AML-193 (cell line): ENCODE results near the gene BRF1.
A peak's percentile ranks its signal among the peaks of the same experiment; 100 is the strongest.

Source experiments
- DNase-seq, 2 experiments: peaks; one replicate each; lab custom pipeline; 2025; lab: John Stamatoyannopoulos, UW

Gene BRF1

GRCh38 chr14:105193916-105194782 lies 106.7 kb downstream of the BRF1 start:
- DNase-seq: no peak

GRCh38 chr14:105192866-105193731 lies 107.7 kb downstream of the BRF1 start:
- no peak for DNase-seq

DNA sequence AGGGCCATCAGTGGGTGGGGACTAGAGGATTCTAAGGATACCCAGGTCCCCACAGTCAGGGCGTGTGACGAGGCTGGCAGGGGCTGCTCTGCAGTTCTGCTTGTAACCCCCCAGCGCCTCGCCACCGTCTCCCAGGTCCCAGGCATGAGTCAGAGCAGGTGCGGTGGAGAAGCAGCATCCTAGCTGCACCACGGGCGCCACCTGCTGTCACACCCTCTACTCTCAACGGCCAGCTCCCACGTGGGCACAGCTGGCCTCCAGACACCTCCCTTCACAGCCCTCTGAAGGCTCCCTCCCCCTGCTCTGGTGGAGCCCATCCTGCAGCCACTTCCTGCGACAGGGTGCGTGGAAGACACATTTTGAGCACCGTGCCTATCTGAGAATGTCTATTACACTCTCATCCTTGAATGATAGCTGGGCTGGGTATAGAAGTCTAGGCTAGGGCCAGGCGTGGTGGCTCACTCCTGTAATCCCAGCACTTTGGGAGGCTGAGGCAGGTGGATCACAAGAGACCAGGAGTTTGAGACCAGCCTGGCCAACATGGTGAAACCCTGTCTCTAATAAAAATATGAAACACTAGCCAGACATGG lies 112.8 kb downstream of the BRF1 start:
- no peak for DNase-seq

- DNase-seq: no peak
These were observed 113.7 kb downstream of the BRF1 start for GRCh38 chr14:105187116-105187515.

- DNase-seq: no peak
These were observed 114.8 kb downstream of the BRF1 start for GRCh38 chr14:105185973-105186372.

DNA sequence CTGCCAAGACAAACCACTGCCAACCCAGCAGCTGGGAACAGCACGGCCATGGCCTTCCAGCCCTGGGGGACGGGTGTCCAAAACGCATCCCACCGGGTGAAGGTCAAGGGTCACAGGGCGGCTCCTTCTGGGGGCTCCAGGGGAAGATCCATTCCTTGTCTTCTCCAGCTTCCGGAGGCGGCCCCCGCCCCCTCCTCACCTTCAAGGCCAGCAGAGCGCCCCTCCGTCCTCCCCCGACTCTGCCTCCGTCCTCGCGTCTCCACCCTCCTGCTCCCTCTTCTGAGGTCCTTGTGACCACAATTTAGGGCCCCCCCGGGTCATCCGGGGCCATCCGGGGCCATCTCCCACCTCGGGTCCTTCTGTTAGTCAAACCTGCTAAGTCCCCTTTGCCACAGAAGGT lies 115.8 kb downstream of the BRF1 start:
- DNase-seq: no peak

DNA sequence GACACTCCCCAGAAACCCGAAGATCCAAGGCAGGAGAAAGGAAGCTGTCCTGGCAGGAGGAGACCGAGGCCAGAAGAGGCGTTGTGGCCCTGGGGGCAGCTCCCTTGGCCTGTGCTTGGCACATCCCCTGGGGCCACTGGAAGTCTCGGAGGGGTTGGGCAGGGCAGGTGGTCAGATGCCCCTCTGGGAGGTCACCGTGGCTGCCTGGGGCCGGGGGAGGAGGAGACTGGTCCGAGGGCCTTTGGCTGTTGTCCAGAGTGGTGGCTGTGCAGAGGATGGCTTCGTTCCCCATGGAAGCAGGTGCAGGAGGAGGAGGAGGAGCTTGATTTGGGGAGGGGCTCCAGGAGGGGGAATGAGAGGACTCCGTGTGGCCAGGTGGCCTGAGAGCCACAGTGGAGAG lies 116.3 kb downstream of the BRF1 start:
- DNase-seq: no peak

DNA sequence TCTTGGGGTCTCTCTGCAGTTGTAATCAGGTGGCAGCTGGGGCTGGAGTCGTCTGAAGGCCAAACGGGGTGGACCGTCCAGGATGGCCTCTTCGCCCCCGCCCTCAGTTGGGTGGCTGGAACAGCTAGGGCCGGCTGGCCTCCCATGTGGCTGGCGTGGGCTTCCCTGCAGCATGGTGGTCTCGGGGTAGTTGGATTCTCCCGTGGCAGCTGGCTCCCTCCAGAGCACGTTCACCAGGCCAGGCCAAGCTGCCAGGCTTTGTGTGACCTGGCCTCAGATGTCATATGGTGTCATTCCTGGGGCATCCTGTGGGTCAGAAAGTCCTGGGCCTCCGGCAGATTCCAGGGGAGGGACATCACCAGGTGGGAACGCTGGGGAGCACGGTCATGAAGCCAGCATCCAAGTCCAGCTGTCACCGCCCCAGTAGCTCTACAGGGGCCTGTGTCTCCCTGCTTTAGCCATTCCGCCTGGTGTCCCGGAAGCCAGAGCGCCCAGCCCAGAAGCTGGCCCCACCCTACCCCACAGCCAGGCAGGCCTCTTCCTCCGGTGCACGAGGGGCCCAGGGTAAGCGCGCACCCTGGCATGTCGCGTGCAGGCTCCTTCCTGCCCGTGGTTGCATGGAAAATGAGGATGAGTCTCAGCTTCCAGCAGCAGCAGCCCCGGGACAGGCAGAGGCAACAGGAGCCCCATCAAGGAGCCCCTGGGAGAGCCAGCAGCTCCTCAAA lies 118.3 kb downstream of the BRF1 start:
- no peak for DNase-seq

DNA sequence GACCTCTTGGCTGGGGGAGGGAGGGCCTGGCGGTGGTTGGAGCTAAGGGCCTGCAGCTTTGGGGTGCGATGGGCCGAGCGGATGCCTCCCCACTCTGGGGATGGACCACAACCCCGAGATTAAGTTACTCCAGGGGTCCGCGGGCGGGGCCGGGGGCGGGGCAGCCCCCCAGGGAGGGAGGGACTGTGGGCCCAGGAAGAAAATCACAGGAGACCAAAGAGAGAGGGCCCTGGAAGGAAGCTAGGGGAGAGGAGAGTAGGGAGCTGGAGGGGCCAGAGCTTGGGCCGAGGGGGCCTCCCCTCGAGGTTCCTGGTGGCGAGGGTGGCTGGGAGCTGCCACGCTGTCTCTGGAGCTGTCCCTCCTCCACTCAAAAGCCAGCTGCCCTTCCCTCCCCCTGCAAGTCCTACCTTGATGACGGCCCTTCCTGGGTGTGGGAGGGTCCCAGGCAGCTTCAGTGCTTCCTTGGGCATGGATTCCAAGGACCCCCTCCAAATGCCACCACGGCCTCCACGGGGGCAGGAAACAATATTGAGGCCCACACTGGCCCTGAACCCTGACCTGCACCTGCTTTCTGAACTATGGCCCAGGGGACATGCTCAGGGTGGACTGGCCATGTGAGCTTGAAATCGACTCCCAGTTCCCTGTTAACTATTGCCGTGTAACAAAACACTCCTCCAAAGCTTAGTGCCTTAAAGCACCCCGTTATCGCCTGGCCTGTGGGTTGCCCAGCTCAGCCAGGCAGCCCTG lies 119.1 kb downstream of the BRF1 start:
- DNase-seq: no peak

GRCh38 chr14:105180592-105181548 lies 119.9 kb downstream of the BRF1 start, which contains the start of gene NUDT14:
Gene NUDT14 (minus strand): TSS chr14:105181312. CDS start chr14:105181209, 103 bp downstream.
- DNase-seq: peak in 1 of 2 experiments; percentile 21

- no peak for DNase-seq
These were observed 121.6 kb downstream of the BRF1 start for GRCh38 chr14:105179191-105179590.

- DNase-seq: no peak
These were observed 122.0 kb downstream of the BRF1 start for GRCh38 chr14:105178868-105179140.

- no peak for DNase-seq
These were observed 122.5 kb downstream of the BRF1 start for GRCh38 chr14:105178069-105178867.

DNA sequence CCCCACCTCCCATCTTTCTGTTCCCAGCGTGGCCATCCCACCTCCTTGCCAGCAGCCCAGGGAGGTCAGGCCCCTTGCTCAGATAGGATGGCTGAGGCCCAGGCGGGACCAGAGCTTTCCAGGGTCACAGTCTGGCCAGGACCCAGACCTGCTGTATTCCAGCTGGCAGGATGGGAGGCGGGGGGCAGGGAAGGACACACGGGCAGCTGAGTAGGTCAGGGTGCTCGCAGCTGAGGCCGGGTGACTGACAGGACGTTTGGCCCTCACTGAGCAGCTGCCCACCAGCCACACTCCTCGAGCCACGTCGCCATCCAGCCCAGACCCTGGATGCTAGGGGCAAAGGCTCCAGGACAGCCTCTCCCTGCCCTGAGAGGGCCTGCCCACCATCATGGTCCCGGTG lies 123.7 kb downstream of the BRF1 start:
- no peak for DNase-seq

GRCh38 chr14:105176513-105176912 lies 124.3 kb downstream of the BRF1 start:
- DNase-seq: no peak

GRCh38 chr14:105173901-105174894 lies 126.6 kb downstream of the BRF1 start:
- peak; percentile 8 to 9 for DNase-seq

DNA sequence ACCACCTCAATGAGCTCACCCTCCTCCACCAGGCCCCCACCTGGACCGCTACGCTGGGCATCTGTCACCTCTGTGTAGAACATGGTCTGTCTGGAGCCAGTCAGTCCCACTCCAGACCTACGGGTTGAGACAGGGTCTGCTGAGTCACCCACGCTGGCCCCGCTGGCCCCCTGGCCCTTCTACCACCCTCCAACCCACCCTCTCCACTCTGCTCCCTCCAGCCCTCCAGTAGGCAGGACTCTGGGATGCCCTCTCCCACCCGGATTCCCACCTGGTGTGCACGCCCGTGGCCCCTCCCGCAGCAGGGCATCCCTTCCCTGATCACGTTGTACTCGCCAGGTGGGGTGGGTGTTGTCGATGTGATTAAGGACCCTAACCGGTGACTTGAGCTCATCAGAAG lies 127.7 kb downstream of the BRF1 start:
- no peak for DNase-seq

DNA sequence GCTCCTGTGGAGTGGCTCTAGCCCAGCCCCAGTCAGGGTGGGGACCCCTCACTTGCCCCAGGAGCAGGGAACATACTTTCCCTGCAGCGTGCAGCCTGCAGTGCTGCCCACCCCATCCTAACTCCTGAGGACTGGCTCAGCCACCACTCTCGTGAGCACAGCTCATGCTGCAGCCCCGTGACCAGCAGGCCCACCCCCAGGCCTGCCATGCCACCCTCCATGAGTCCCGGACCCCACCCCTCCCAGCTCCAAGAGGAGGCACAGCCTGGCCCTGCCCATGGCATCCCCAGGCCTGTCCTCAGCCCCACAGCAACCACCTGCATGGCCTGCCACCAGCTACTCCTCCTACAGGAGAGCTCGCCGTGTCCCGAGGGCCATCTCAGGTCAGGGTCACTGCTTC lies 128.3 kb downstream of the BRF1 start:
- no peak for DNase-seq
